ENCODE data around the gene RNF141.

- no peak for TF ChIP-seq CTCF (conservative IDR thresholded peaks at IDR 0.05; ENCODE audit: low read length)
- TF ChIP-seq EZH2phosphoT487 (IDR thresholded peaks at IDR 0.05; ENCODE audit: borderline replicate concordance, low read depth, low read length): no peak
These were observed 38.2 kb downstream of the RNF141 start for GRCh38 chr11:10502770-10503169.
